GM12878 (cell line): ENCODE data around the gene CLNK. TPM values are rescaled to one million over a fixed set of nuclear protein-coding genes. Genes with fewer than 3 reads are reported as not detected.

Experiments used
- CREM ChIP-seq: IDR thresholded peaks from 2 replicates; pipeline ENCODE4 v1.6.1; 2014; ENCODE audit warnings: antibody characterized with exemption, low read depth
- EED ChIP-seq: sonication (generic); IDR thresholded peaks from 2 replicates; pipeline ENCODE4 v1.6.1; 2016; ENCODE audit warnings: antibody characterized with exemption, low read depth
- ETV6 ChIP-seq, 2 experiments: fragments of 450-650 bp in 1 of 2; IDR thresholded peaks in 1 of 2; conservative IDR thresholded peaks in 1 of 2; 2 replicates each; pipeline ENCODE4 v1.6.1; 2014; ENCODE audit warnings: antibody characterized with exemption in 1 of 2, borderline replicate concordance in 1 of 2, low read depth in 1 of 2, mild to moderate bottlenecking in 1 of 2, moderate library complexity in 1 of 2
- HCFC1 ChIP-seq: fragments of 150-350 bp; IDR thresholded peaks from 2 replicates; pipeline ENCODE4 v1.6.1; 2014; ENCODE audit warnings: low read length
- HDAC2 ChIP-seq: fragments of 200-600 bp; sonication (generic); IDR thresholded peaks from 2 replicates; pipeline ENCODE4 v1.6.1; 2017
- HDGF ChIP-seq: fragments of 450-650 bp; IDR thresholded peaks from 2 replicates; pipeline ENCODE4 v1.6.1; 2016; ENCODE audit warnings: antibody characterized with exemption
- IRF4 ChIP-seq: IDR thresholded peaks from 2 replicates; pipeline ENCODE4 v1.6.1; 2011; ENCODE audit warnings: low read depth, low read length
- JUND ChIP-seq: IDR thresholded peaks from 2 replicates; pipeline ENCODE4 v1.6.1; 2012; ENCODE audit warnings: low read depth, mild to moderate bottlenecking, low read length, improper control_type of control experiment, moderate library complexity
- KAT2A ChIP-seq: conservative IDR thresholded peaks from 2 replicates; pipeline ENCODE4 v1.6.1; 2011; ENCODE audit warnings: low read depth, low read length; ENCODE audit not compliant: control insufficient read depth
- MYB ChIP-seq: fragments of 150-350 bp; IDR thresholded peaks from 2 replicates; pipeline ENCODE4 v1.6.1; 2014; ENCODE audit warnings: mild to moderate bottlenecking, low read depth, low read length, borderline replicate concordance
- NR2C1 ChIP-seq: fragments of 450-650 bp; IDR thresholded peaks from 2 replicates; pipeline ENCODE4 v1.6.1; 2017; ENCODE audit warnings: antibody characterized with exemption, mild to moderate bottlenecking, moderate library complexity
- PAX5 ChIP-seq: IDR thresholded peaks from 2 replicates; pipeline ENCODE4 v1.6.1; 2011; ENCODE audit warnings: low read depth, low read length, borderline replicate concordance
- PML ChIP-seq: IDR thresholded peaks from 2 replicates; pipeline ENCODE4 v1.6.1; 2012; ENCODE audit warnings: low read length, inconsistent platforms
- POU2F2 ChIP-seq: IDR thresholded peaks from 3 replicates; pipeline ENCODE4 v1.6.1; 2011; ENCODE audit warnings: low read depth, mild to moderate bottlenecking, low read length, borderline replicate concordance
- SIN3A ChIP-seq: IDR thresholded peaks from 2 replicates; pipeline ENCODE4 v1.6.1; 2012; ENCODE audit warnings: low read depth, low read length, improper control_type of control experiment
- SMAD1 ChIP-seq: fragments of 450-650 bp; IDR thresholded peaks from 2 replicates; pipeline ENCODE4 v1.6.1; 2018; ENCODE audit warnings: mild to moderate bottlenecking, low read depth; ENCODE audit not compliant: partially characterized antibody
- SMAD5 ChIP-seq: IDR thresholded peaks from 2 replicates; pipeline ENCODE4 v1.6.1; 2016; ENCODE audit warnings: antibody characterized with exemption, low read depth
- SPI1 ChIP-seq: IDR thresholded peaks from 2 replicates; pipeline ENCODE4 v1.6.1; 2011; ENCODE audit warnings: low read depth, mild to moderate bottlenecking, low read length, moderate library complexity, borderline replicate concordance; ENCODE audit not compliant: insufficient read depth
- SREBF2 ChIP-seq: IDR thresholded peaks from 2 replicates; pipeline ENCODE4 v1.6.1; 2012; ENCODE audit warnings: mild to moderate bottlenecking, low read length
- TAF1 ChIP-seq: IDR thresholded peaks from 2 replicates; pipeline ENCODE4 v1.6.1; 2011; ENCODE audit warnings: mild to moderate bottlenecking, low read depth, low read length, borderline replicate concordance
- TBL1XR1 ChIP-seq: IDR thresholded peaks from 2 replicates; pipeline ENCODE4 v1.6.1; 2012; ENCODE audit warnings: low read depth, low read length, improper control_type of control experiment
- ZNF384 ChIP-seq: IDR thresholded peaks from 2 replicates; pipeline ENCODE4 v1.6.1; 2012; ENCODE audit warnings: low read depth, mild to moderate bottlenecking, low read length, improper control_type of control experiment, borderline replicate concordance
- ZZZ3 ChIP-seq: IDR thresholded peaks from 2 replicates; pipeline ENCODE4 v1.6.1; 2011; ENCODE audit warnings: low read depth; ENCODE audit not compliant: control insufficient read depth, insufficient read length
- polyA plus RNA-seq, 11 experiments: library from polyadenylated mRNA; depleted of rRNA in 4 of 11; unstranded in 6 of 11; stranded (reverse) in 5 of 11; fragments of >200 nt; fragmentation: Nextera tagmentation in 4 of 11; fragmentation: Illumina TruSeq in 1 of 11; extraction: Ambion mirVana in 4 of 11; extraction: Trizol in 1 of 11; gene quantifications; 1 replicate in 1 of 11; 2 replicates in 10 of 11; pipeline versions ENCODE4 v1.2.1 to v1.2.3, GENCODE V29; 2011 to 2016; ENCODE audit warnings: inconsistent platforms in 2 of 11, missing spikeins in 2 of 11, low read depth in 1 of 11
- total RNA-seq, 4 experiments: library from RNA; depleted of rRNA in 3 of 4; stranded (reverse); fragments of >200 nt in 3 of 4; fragmentation: Illumina TruSeq in 1 of 4; extraction: Trizol in 1 of 4; gene quantifications; 2 replicates each; pipeline versions ENCODE4 v1.2.1 to v1.2.3, GENCODE V29; 2013 to 2021
- TF ChIP-seq, protein P1 (sequence below): IDR thresholded peaks from 2 replicates; pipeline ENCODE4 v1.6.1; 2011; ENCODE audit warnings: low read depth, mild to moderate bottlenecking, low read length, moderate library complexity, borderline replicate concordance; ENCODE audit errors: extremely low read depth
- TF ChIP-seq, protein P2 (sequence below): IDR thresholded peaks from 2 replicates; pipeline ENCODE4 v1.6.1; 2012; ENCODE audit warnings: mild to moderate bottlenecking, low read depth, low read length
- TF ChIP-seq, protein P3 (sequence below): fragments of 450-650 bp; formaldehyde crosslinking; IDR thresholded peaks from 2 replicates; pipeline ENCODE4 v1.4.0; 2022; ENCODE audit warnings: mild to moderate bottlenecking, moderate library complexity

The CLNK gene
- total and polyA plus RNA-seq, 10 of the 15 experiments (the other 5 are each of a cell fraction or from before 2014, with no cell fraction given), result 2.1 to 14.3 (median 2.7) TPM

DNA sequence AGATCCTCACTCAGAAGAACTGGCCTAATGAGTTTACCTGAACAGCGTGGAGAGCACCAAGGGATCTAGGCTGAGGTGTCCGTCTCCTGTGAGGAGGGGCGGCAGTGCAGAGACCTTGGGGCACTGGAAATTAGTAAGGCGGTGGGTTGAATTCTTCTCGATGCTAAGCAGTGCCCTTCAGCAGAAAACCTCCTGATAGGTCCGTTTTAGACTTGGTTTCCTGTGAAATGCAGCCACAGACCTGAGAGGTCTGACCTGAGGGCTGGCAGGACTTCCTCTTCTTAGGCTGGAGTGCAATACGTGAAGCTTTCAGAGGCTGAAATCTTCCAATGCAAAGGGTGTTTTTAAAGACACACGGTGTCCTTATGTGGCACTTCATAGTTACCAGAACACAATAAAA, at the start of gene CLNK (continued):
- TF ChIP-seq ZZZ3 (no peak), IRF4 (no peak), NR2C1 (no peak), SMAD5 (peak; percentile 28; the same call in 1 of the 2 replicates), ETV6 (conservative IDR thresholded peaks at IDR 0.05 in 1 of 2, IDR thresholded peaks at IDR 0.05 in 1 of 2; ENCODE audit: borderline replicate concordance in 1 of 2, low read depth in 1 of 2) (no peak), JUND (no peak), PML (0 out of 2 replicates have a peak, but pooled peaks have one; percentile 58), HDAC2 (no peak), HCFC1 (no peak), HDGF (no peak), MYB (no peak), TBL1XR1 (no peak), SIN3A (no peak), SPI1 (peak; percentile 94), EED (peak; percentile 17; the same call in 1 of the 2 replicates), SMAD1 (no peak), ZNF384 (no peak), KAT2A (no peak), TAF1 (peak; percentile 76), CREM (no peak), PAX5 (no peak; the same call in 1 of the 2 replicates), POU2F2 (0 out of 3 replicates have a peak, but pooled peaks have one; percentile 29), SREBF2 (no peak)
- TF ChIP-seq, protein P1, sequence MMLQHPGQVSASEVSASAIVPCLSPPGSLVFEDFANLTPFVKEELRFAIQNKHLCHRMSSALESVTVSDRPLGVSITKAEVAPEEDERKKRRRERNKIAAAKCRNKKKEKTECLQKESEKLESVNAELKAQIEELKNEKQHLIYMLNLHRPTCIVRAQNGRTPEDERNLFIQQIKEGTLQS, result no peak
- TF ChIP-seq, protein P2, sequence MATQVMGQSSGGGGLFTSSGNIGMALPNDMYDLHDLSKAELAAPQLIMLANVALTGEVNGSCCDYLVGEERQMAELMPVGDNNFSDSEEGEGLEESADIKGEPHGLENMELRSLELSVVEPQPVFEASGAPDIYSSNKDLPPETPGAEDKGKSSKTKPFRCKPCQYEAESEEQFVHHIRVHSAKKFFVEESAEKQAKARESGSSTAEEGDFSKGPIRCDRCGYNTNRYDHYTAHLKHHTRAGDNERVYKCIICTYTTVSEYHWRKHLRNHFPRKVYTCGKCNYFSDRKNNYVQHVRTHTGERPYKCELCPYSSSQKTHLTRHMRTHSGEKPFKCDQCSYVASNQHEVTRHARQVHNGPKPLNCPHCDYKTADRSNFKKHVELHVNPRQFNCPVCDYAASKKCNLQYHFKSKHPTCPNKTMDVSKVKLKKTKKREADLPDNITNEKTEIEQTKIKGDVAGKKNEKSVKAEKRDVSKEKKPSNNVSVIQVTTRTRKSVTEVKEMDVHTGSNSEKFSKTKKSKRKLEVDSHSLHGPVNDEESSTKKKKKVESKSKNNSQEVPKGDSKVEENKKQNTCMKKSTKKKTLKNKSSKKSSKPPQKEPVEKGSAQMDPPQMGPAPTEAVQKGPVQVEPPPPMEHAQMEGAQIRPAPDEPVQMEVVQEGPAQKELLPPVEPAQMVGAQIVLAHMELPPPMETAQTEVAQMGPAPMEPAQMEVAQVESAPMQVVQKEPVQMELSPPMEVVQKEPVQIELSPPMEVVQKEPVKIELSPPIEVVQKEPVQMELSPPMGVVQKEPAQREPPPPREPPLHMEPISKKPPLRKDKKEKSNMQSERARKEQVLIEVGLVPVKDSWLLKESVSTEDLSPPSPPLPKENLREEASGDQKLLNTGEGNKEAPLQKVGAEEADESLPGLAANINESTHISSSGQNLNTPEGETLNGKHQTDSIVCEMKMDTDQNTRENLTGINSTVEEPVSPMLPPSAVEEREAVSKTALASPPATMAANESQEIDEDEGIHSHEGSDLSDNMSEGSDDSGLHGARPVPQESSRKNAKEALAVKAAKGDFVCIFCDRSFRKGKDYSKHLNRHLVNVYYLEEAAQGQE, result no peak
- TF ChIP-seq, protein P3, sequence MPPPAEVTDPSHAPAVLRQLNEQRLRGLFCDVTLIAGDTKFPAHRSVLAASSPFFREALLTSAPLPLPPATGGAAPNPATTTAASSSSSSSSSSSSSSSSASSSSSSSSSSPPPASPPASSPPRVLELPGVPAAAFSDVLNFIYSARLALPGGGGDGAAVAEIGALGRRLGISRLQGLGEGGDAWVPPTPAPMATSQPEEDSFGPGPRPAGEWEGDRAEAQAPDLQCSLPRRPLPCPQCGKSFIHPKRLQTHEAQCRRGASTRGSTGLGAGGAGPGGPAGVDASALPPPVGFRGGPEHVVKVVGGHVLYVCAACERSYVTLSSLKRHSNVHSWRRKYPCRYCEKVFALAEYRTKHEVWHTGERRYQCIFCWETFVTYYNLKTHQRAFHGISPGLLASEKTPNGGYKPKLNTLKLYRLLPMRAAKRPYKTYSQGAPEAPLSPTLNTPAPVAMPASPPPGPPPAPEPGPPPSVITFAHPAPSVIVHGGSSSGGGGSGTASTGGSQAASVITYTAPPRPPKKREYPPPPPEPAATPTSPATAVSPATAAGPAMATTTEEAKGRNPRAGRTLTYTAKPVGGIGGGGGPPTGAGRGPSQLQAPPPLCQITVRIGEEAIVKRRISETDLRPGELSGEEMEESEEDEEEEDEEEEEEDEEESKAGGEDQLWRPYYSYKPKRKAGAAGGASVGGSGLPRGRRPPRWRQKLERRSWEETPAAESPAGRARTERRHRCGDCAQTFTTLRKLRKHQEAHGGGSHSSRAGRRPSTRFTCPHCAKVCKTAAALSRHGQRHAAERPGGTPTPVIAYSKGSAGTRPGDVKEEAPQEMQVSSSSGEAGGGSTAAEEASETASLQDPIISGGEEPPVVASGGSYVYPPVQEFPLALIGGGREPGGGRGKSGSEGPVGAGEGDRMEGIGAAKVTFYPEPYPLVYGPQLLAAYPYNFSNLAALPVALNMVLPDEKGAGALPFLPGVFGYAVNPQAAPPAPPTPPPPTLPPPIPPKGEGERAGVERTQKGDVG (CRISPR knock-in tag), result no peak
